GM19395 (cell line): ENCODE data around the gene TMED10.

ENCODE experiments used
- ATAC-seq: cut with Tn5 transposase; IDR thresholded peaks from one replicate; pipeline ENCODE4 v1.9.1; 2021; ENCODE audit warnings: mild to moderate bottlenecking, moderate library complexity; ENCODE audit not compliant: unreplicated experiment

Gene TMED10

DNA sequence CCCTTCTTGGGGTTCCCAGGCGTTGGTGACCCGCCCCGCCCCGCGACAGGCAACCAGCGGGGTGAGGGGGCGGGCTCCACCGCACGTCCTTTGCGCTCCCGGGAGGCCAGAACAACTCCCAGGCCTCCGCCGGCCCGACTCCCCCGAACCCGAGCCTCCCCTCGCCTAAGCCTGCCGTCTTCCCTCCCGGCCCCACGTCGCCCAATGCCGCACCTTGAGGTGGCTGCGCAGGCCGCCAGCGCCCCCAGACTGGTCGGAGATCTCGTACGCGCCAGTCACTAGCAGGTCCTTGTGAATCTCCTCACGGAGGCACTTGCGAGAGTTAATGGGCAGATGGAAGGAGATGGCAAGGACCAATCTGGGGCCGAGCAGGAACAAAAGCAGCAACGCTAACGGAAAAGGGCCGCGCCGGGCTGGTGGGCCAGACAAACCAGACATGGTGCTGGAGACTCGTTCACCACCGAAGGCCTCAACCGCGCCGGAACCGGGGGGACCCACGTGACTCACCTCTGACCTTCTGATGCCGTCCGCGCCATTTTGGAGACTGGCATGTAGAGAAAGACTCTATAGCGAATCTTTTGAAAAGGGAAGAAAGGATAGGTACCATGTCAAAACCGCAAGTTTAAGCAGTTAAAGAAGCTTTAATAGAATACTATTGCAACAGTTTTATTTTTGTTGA, at the start of gene TMED10:
Gene TMED10, minus strand, starts transcription at position 471 of the 679 bp plus-strand sequence. Its CDS starts 33 bp downstream, at position 438.
- ATAC-seq, result peak; percentile 79

DNA sequence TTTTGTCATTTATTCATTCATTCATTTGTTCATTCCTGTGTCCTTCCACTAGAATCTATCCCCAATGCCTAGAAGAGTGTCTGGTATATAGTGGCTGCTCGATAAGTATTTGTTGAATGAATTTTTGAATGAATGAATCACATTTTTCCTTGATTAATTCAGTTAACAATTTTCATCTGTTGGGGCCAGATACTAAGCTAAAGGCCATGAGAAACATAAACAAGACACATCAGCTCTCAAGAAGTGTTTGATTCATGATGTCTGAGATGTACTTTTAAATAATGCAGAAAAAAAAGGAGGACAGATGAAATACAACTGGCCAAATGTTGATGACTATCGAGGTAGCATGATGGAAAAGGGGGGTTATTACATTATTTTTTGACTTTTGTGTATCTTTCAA, 48.1 kb upstream of the TMED10 start:
- ATAC-seq, result no peak

DNA sequence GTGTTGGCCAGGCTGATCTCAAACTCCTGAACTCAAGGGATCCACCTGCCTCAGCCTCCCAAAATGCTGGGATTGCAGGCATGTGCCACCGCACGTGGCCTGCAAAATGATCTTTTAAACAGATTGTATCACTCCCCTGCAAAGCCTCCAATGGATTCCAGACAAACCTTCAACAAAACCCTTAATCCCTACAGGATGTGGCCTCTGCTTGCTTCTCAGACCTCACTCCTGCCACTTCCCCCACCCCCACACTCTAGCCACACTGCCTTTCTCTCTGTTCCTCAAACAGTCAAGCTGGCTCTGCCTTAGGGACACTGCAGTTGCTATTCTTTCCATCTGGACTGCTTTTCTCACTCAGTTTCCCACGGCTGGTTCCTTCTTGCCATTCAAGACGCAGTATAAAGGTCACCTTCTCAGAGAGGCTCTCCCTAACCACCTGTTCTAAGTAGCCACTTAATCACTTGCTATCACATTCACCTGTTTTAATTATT, 47.3 kb upstream of the TMED10 start:
- peak; percentile 63 for ATAC-seq

DNA sequence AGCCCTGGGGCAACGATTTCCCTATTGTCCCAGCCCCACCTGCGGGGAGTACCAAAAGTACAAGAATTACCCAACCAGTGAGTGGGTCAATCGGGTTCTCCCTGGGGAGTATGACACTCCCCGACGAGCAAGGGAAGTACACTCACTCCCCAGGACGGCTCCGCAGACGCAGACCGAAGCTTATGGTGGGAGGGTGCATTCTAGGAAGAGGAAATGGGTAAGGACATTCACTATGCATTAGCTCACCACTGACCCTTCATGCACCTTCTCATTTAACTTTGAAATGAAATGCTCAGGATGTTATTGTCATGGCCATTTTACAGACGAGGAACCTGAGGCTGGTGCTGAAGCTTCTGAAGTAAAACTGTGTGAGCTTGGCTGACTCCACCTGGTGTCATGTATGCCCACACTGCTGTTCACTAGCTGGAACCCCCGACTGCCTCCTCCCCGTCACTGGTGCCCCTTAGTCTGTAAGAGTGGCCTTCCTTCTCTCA, 45.8 kb upstream of the TMED10 start:
- no peak for ATAC-seq

DNA sequence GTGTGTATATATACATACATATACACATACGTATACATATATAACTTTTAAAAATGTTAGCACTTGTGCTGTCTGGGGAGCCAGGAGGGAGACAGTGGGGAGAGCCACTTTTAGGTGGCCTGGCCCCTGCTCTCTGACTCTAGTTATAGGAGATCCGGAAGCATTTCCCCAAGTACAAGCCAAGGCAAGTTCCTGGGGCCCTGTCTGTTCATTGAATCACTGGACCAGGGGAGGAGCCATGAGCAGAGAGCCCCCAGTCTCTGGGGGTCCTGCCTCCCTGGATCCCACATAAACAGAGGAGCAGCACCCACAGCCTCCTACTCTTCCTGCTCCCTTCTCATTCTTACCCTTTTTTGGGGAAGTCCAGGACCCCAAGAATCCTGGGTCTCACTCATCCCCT, 45.4 kb upstream of the TMED10 start:
- ATAC-seq, result no peak

DNA sequence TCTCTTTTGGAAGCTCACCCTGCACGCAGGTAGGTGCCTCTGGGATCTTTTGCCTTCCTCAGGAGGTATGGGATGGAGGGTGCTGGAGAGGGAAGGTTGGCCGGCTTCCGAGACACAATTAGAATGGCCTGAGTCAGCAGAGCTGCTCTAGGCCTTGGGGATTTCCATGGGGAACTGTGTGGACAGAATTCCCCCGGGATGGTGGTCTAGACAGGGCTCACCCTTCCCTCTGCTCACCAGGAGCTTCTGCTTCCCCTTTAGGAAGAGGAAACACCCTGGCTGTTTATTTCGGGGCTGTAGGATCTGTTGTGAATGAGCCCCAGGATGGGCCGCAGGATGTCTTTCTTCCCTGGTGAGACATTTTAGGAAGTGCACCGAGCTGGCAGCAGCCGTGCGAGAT, 43.7 kb upstream of the TMED10 start:
- no peak for ATAC-seq

DNA sequence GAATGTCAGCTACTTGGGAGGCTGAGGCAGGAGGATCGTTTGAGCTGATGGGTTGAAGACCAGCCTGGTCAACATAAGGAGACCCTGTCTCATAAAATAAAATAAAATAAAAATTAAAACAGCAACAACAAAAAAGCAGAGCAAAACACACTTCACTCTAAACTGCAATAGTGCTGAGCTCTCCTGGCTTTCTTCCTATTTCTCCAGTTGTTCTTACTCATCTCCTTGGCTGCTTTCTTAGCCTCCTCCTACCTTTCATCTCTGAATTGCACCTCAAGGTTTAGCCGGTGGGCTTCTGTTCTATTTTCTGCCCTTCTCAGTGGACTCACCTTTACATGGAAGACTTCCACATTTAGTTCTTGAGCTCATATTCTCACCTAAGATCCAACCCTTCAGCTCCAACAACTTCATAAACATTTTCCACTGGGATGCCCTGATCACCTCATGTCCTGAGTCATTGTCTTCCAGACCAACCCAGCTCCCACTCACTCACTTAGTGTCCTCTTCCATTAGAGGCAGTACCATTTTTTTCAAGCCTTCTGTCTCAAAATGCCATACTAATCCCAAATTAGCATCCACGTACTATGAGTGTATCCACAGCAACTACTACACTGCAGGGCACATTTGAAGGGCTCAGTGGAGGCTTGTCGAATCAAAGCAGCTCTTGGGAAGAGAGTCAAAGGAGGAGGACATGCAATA, 41.2 kb upstream of the TMED10 start:
- ATAC-seq, result no peak

DNA sequence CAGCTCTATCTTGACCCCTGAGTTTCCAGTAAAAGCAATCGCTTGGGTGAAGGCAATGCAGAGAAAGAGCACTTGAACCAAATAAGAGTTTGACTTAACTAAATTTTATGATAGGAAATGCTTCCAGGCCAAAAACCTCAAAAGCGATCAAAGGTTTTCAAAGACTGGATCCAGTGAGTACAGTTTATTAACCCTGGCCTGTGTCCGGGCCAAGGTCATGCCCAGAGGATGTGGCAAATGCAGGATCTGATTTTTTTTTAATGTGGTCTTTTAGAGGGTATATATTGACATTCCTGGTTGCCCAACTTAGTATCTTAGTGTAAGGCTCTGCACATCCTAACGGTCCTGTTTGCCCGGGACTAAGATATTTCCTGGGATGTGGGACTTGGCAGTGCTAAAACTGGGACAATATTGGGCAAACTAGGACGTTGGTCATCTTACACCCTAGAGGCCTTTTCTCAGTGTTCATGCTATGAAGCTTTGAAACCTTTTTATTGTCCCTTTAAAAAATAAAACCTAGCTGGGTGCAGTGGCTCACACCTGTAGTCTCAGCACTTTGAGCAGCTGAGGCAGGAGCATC, 40.1 kb upstream of the TMED10 start:
- ATAC-seq, result no peak

DNA sequence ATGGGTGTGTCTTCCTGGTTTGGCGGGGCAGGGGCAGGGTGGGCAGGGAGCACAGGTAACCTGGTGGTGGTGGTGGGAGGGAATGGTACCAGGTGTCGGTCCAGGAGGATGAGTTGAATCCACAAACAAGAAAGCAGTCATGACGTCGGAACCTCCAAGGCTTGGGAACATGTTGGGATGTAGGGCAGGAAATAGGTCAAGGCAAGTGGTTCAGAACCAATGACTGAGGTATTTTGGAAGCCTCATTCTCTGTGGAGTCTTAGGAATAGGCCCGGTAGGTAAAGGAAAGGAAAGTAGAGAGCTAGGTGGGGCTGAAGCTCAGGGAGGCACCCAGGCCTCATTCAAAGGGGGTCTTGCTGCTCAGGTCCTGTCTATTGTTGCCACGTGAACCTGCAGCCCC, 39.1 kb upstream of the TMED10 start:
- ATAC-seq, result no peak

DNA sequence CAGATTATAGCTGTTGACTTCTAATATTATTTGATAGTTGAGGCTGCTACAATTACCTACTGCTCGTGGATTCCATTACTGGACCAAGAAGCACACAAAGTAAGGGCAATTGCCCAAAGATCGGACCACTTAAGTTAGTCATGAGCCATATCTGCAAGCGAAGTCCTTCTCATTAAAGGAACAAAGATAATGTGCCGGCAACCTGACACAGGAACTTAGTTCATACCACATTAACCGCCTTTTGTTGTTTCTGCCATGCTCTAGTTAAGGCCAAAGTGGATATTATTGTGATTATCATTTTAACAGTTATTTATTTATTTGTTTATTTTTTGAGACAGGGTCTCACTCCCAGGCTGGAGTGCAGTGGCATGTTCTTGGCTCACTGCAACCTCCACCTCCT, 38.1 kb upstream of the TMED10 start:
- no peak for ATAC-seq

DNA sequence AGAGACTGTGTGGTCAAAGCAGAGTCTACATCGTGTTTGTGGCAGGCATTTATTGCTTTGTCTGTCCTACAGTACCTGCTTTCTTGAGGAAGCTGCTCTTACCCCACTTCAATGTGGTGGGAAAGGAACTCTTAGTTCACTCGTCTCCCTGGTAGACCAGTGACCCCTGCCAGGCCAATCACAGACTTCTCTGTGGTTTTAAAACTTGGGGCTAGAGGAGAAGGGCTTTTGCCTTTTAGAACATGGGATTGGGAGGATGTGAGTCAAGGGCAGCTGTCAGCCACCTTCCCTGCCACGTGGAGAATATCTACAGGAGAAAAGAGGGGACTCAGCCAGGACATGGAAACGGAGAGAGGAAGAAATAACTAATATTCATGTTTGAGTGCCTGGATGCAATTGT, 36.8 kb upstream of the TMED10 start:
- ATAC-seq, result no peak

DNA sequence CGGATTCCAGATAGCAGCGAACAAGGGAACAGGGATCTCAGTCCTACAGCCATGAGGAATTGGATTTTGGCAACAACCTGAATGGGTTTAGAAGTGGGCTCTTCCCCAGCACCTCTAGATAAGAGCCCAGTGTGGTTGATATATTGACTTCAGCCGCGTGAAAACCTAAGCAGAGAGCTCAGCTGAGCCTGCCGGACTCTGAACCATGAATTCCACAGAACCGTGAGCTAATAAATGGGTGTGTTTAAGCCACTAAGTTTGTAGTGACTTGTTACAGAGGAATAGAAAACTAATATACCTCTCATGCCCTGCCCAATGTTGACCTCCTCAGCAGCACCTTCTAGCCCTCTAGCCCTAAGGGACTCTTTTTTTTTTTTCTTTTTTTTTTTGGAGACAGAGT, 32.4 kb upstream of the TMED10 start:
- ATAC-seq, result no peak

DNA sequence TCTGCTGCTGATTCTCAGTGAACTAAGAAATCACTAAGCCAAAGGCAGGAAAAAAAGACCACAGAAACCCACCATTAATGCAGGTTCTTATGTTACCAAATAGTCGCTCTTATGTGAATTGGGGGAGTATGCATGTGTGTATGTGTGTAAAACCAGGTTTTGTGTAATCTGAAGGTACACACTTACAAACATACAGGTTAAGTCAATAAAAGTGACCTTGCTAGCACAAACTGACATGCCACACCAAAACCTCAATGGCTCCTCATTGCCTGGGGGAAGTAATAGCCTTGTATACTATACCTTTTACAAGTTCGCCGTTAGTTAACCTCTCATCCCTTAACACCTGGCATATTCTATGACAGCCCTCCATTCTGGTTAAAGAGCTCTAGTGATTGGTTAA, 29.8 kb upstream of the TMED10 start:
- no peak for ATAC-seq

DNA sequence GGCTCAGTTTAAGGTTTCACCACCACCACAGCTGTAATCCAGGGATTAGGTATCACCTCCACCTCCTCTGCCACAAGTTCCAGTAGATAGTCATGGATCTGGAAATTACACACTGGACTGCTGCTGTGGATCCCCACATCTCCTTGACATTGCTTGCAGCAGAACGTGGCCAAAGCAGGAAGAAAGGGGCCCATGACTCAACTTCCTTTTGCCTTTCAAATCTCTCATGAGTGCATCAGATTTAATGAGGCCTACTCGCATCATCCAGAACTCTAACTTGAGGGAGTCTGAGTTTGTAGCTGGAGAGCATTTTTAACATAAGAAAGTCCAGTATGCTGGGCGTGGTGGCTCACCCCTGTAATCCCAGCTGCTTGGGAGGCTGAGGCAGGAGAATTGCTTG, 29.2 kb upstream of the TMED10 start:
- ATAC-seq, result no peak

DNA sequence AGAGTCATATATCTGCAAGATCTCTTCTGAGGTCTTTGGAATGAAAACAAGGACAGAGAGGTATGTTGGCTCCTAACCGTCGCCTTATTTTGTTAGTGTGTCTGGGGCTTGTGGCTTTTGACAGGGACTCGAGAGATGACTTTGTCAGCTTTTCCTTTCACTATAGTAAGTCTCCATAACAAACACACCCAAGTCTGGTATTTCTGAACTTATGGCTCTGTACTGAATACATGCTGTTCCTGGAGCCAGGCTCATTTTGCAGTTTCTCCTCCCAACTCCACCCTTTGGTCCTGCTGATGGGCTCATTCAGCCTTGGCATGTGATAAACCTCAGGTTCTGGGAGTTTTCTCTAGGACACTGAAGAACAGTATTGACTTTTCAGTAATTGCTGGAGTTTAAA, 27.7 kb upstream of the TMED10 start:
- no peak for ATAC-seq

DNA sequence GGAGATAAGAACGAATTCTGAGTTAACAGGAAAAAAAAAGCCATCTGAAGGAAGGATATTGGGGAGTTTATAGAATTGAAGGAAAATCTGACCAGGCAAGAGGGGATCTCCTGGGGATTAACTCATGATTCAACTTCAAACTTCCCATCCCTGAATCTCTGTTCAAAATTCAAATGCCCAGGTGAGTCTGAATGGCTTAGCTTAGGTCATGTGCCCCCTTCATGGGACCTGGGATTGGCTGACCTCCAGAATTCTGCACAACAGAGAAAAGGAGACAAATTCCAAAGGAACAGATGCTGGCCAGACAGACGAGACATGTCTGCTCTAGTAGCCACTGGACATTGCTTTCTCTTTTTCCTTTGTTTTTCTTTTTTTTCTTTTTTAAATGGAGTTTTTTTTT, 26.2 kb upstream of the TMED10 start:
- no peak for ATAC-seq

DNA sequence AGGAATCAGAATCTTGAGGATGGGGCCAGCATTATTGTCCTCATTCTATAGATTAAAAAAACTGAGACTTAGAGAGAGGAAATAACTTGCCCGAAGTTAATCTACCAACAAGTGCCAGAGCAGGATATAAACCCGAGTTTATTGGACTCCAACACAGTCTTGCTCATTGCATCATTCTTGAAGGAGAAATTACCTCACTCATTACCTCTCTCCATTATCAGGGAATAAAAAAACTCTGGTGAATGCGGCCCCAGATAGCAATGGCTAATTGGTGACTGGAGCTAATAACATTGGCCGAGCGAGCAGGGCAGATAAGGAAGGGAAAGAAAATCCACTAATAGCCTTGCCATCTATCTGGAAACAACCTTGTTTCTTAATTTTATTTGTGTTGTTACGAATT, 24.7 kb upstream of the TMED10 start:
- no peak for ATAC-seq

DNA sequence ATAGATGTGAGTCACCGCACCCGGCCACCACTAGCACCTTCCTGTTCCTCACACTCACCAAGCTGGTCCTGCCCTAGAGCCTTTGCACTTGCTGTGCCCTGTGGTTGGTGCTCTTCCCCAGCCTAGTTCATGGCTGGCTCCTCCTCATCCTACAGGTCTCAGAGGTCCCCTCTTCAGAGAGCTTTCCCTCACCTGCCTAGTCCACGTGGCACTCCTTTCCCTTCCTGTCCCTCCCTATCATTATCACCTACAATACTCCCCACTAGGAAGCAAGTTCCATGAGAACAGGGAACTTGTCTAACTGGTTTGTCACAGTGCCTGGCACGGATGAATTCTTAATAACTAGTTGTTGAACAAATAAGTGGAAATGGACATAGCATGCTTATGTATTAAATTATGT, 24.0 kb upstream of the TMED10 start:
- ATAC-seq, result no peak

DNA sequence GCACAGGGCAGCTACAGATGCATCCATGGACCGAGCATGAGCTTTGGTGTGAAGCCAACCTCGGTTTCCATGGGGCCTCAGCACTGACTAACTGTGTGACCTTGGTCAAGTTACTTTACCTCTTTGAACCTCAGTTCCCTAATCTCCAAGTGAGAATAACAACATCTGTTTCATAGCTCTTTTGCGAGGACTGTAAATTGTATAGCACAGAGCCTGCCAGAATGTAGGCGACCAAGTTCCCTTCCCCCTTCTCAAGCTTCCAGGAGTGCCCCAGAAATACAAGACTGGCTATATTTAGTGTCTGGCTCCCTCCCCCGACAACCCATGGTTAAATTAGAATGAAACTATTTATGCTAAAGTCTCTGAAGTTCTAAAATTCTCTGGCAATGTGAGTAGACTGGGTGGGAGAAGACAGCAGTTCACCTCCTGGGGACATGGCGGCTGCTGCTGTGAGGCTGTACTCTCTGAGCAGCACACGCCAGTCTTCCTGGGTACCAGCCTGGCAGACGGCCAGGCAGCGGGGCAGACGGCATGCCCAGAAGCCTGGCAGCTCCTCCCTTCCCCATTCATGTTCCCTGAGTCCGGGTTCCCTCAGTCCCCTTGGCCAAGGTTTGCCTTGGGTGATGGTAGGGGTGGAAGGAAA, 22.0 kb upstream of the TMED10 start:
- ATAC-seq, result no peak

DNA sequence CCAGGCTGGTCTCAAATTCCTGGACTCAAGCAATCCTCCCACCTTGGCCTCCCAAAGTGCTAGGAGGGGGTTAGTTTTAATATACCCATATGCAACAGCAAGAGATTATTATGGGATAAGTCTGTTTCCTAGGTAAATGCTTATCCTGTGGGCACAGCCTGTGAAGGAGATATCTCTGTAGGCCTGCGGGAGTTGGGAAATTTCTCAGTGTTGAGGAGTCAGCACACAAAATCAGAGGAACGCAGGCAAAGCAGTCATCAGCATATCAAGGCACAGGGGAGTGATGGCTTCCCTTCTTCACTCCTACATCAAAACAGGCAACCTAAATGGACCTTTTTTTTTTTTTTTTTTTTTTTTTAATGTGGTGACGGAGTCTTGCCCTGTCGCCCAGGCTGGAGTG, 20.9 kb upstream of the TMED10 start:
- no peak for ATAC-seq

DNA sequence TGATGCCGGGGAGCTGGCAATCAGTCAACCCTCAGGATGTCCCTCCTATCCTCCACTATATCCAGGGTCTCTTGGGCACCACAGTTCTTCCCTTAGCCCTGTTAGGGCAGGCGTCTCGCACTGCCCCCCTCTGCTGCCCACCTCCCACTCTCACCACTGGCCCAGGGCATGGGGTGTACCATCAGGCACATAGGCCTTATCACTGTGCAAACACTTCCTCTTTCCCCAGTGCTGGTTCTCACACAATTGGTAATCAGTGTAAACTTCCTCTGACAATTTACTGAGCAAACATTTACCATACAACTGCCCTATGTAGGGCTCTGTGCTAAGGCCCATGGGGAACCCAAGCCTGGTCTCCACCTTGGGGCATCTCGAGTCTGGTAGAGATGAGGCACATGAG, 20.1 kb upstream of the TMED10 start:
- no peak for ATAC-seq

DNA sequence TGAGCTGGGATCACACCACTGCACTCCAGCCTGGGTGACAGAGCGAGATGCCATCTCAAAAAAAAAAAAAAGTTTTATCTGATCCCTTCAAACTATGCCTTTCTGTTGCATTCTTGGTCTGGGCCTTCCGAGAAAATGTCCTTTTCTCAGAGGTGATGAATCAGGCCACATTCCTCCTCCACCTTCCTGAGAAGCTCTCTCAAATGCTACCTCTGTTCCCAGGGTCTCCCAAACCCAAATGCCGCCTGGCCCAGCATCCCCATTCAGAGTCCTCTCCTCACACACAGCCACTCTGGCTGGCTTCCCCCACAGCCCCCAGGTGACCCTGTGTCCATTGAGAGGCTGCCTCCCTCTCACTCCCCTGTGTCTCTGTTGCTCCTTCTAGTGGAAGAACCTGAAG, 19.7 kb upstream of the TMED10 start:
- no peak for ATAC-seq
